Dermis blood vessel endothelial cell (primary cell): ENCODE measurements around the gene TMBIM1. TPM values are rescaled to one million over a fixed set of nuclear protein-coding genes. Genes with fewer than 3 reads are reported as not detected.
"Not testable (repeated sequence)": the region's sequence is repeated elsewhere in the genome, so short reads cannot be mapped to it uniquely, and the experiment has no call there.

ENCODE experiments used
- DNase-seq: peaks from one replicate; pipeline ENCODE4 v3.0.0; 2010
- total RNA-seq: library from RNA; depleted of rRNA; stranded (reverse); fragments of >200 nt; gene quantifications from 2 replicates; pipeline ENCODE4 v1.2.3, GENCODE V29; 2014

TMBIM1 gene
- total RNA-seq, 1 donor from 2014 or later: 134 TPM

DNA sequence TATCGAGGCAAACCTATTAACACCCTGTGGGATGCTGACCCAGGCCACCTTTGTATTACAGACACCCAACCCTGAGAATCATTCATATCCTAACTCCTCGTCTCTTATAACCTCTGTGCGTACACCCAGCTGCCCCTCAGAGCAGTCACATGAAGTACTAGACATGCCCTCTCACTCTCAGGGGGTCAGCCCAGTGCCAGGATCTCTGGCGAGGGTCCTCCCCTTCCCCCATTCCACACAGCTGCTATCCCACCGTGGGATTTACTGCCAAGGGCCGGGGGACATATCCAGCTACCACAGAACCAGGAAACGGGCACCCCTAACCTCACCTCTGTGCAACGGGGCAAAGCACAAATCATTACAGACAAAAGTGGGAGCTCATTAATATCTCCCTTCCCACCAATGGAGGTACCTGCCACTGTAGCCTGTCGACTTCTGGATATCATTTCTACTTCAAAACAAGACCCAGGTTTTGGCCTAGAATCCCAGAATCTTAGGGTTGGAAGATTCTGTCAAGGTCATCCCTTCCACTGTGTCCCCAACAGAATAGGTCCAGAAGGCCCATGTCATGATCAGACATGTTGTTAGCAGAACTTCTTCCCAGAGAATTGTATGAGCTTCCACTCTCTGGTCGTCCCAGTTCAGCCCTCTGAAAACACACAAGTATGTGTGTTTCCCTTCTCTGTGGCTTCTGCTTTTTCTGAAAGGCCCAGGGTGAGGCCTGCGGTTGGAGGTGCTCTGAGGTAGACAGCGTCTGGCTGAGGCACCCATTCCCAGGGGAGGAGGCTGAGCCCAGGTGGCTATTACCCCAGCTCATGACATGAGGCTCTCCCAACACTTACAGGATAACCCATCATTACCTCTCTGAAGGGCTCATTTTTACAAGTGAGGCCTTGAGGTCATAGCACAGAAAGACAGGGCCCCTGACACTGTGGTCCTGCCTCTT lies 1.7 kb downstream of the TMBIM1 start:
- DNase-seq: no peak

DNA sequence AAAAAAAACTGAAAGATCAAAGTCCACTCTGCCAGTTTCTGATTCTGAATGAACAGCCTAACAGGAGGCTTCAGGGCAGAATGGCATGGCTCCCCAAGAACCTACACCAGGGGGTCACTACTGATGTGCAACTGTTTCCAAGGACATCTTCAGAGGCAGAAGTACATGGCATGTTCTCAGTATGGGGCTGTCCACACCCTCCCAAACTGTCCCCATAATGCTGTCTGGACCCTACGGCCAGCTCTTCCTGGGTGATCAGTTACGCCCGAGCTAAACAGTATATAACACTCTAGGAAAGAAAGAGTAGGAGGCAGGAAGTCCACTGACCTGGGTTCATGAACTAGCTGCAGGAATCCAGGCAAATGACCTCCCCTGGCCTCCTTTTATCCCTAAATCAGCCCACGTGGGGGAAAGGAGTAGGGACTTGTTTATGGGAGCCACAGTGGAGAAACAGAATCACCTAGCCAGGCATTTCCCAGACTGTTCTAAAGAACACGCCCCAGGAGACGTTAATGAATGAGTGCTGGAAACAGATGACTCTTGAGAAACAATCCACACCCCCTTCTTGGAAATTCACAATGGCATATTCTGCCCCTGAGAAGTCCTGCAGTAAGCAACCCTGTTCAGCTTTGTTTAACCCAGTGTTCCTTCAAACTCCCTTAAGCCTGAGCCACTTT lies 2.5 kb downstream of the TMBIM1 start:
- peak; percentile 67 for DNase-seq

DNA sequence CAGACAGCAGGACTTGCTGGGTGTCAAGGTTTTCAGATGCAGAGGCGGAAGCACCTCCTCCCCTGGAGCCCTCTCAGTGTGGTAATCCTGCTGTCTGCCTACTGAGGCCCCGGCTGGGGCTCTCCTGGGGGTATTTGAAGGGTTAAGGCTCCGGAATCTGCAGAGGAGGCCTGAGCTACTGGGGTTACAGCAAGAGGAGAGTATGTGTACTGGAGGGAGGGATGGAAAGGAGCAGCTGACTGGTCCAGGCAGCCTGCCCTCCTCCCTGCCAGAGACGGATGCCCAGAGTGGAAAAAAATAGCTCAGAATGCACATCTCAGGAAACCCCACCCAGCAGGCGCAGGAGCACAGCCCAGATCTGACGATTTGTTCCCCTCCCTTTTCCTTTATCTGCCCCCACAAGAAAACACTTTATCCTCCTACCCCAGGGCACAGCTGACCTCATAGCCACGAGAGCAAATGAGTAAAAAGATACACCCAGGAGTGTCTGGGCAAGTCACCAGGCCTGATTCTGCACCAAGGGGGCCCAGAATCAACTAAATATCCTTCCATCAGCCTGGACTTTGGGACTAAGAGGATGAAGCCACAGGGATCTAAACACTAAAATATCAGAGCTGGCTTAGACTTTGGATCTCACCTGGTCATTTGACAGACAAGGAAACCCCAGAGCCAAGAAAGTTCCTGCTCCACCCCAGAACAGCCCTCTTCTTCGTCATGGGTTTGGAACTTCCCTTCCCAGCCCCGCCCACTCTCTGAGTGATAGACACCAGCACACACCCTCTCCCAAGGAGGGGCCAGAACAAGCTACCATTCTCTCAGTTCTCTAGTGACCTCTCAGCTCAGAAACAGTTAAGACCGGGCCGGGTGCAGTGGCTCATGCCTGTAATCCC lies 5.5 kb downstream of the TMBIM1 start:
- peak; percentile 96 for DNase-seq

DNA sequence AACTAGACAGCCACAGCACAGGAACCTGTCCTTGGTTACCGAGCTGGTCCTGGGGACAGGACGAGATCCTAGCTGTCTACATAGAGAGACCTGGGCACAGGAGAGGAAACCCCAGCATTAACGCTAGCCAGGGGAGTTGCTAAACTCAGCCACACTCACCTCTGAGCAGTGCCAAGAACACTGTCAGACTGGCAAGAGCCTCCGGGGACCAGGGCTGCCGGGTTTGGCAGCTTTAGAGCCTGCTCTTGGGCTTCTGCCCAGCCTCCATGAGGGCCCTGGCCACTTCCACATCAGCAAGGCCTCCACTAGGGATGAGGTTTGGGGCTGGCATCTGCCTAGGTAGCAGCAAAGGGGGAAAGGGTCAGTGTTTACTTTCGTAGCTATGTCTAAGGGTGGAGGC lies 6.7 kb downstream of the TMBIM1 start:
- peak; percentile 37 for DNase-seq

DNA sequence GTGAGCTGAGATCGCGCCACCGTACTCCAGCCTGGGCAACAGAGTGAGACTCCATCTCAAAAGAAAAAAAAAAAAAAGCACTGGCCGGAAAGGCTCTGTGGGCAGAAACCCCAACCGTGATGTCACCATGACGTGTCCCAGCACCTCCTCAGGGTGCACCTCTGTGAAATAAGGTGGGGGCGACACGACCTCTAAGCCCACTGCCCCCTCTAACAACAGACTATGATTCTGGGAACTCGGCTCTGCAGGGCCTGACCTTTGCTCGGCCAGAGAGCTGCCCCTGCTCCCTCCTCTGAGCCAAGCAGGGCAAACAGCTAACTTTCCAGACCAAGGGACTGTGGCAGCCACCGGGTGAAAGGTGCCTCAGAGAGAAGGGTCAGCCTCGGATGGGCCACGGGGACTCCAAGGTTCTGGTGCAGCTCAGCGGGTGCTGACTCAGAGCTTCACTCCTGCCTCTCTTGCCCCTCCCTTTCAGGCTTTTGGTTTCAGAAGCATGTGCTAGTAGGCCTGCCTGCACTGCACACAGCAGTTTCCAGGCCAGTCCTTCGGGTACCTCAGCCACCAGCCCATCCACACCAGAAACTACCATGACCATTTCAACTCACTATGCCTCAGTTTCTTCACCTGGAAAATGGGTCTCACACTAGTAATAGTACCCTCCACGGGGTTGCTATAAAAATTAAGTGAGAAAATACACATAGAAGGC lies 8.0 kb downstream of the TMBIM1 start:
- peak; percentile 43 for DNase-seq

DNA sequence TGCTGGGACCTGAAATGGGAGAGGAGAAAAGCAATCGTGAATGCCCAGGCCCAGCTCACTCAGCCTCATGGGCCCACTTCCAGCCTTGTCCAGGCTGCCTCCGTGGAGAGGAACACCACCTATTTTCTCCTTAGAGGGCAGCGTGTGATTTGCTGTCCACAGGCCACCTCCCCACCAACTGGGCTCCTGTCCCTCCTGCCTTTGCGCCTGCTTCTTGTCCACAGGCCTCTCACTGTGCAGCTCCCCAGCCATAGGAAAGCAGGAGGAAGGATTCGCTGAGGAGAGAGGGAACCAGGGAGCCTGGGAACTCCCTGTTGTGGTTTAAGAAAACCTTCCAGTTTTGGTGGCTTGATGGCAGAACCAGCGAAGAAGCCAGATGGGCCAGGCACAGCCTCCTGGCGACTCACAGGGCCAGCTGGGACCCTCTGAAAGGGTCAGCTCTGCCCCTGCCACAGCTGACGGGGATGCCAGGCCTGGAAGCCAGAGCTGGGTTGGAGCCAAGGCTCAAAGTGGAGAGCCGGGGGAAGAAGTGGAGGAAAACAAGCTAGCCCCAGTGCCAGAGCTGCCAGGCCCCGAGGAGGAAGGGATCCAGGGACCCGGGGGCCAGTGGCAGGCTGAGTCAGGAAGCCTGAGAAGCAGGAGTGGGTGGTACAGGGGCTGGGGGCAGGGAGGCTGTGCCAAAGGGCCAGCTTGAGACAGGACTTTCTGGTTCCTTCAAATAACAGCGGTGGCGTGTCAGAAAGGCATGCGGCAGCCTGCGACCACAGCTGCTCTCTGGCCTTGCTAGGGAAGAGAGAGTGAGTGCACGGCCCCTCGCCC lies 9.9 kb downstream of the TMBIM1 start:
- DNase-seq: no peak

DNA sequence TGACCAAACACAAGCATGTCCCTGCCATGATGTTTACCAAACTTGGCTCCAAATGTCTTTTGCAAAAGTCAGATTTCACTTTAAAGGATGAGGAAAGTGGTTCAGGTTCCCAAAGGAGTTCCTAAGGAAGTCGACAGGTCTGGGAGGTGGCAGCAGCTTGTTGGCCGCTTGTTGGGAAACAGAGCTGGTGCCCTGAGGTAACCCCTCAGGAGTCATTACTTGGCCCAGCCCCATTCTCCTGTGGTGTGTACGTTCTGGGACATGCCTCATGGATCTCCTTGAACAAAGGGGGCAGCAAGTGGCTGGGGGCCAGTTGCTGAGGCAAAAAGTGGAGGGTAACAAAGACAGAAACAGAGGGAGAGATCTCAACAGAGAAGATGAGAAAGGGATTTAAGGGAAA lies 10.9 kb downstream of the TMBIM1 start:
- DNase-seq: no peak

DNA sequence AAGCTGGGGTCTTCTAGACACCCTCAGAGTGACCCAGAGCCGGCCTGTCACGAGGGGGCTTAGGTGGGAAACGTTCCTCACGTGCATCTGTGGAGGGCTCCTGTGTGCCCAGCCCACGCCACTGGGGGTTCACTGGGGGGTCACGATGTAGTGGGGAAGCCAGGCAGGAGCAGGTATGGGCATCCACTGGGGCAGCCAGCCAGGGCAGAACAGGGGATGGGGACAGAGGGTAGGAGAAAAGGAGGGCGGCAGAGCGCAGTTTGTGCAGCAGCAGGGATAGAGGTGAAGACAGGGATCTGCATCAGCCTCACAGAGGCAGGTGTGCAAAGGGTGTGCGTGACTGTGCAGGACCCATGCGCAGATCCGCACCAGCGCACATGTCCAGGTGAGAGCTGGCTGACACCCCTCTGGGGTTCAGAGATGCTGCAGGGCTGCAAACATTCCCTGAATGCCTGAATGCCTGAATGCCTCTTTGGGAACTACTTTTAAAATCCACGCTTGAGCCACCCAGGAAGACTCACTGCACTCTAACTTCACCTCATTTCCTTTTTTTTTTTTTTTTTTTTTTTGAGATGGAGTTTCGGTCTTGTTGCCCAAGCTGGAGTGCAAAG lies 11.9 kb downstream of the TMBIM1 start:
- DNase-seq: no peak

DNA sequence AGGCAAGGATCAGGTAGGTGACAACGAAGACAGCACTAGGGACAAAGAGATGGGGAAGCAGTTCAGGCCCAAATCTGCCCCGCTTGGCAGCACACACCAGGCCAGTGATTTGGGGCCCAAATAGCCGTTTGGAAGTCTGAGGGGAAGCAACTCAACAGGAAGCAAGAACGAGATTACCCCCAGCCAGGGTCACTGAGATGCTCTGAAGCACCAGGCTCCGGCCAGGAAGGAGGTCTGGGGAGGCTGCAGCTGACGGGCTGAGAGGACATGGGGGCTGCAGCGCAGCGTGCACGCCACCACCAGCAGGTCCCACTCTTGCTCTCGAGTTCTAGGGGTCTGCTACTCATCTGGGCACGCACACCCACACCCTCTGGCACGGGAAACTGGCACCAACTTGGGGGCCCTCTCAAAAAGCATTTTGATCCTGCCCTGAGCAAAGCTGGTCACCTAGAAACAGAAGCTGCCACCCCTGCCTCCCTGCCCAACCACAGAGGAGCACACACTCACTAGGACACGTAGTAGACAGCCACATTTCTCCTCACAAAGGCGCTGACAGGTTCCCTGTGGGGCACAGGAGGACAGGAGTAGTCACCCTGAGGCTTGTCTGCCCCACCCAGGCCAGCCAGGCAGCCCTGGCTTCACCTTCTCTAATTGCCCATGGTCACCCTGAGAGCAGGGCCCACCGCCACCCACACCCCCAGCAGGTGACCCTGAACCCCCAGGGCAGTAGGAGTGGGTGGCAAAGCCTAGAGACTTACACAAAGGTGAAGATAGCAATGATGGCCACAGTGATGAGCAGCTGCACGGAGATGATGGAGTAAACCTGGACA lies 13.6 kb downstream of the TMBIM1 start:
- DNase-seq: no peak

DNA sequence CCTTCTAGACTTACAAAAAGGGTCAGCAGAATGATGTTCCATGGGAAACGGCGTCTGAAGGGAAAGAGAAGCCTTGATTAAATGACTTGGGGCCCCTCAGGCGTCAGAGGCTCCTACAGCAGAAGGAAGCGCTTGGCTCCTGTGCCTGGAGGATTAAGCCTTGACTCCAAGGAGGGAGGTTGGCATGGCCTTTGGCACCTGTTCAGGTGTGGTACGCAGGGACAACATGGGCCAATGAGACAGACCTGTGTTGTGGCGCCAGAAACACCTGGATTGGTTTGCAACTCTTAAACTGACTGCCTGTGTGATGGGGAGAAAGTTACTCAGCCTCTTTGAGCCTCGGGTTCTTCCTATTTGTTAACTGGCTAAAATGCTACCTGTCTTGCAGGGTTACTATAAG lies 14.4 kb downstream of the TMBIM1 start:
- no peak for DNase-seq

DNA sequence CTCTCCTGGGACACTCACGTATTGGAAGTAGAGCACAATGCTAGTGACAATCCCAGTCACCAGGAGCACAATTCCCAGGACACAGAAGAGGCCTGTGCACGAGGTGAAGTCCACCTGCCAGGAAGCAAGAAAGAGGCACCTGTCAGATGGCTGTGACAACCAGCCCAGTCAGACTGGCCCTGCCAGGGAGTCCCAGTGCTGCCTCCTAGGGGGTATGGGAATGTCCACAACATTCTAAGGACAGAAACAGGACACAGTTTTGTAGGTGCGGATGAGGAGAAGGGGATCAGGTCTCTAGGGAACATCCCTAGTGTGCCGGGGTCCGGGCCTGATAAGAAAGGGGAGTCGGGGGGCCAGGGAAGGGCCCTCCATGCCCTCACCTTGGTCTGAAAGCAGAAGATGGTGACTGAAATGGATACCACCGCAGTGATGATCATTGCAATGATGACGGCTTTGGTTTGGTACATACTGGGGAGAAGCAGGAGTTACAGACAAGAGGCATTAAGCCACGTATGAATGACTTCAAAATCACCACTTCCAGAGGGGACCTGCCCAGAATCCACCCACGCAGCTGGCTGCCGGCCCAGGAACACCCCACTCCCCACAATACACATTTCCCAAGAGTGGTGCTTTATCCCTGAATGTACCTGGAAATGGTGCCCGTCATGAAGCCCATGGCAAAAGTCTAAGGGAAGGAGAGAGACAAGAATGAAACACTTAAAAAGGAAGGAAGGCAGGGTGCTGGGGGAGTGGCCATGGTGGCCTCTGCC lies 15.1 kb downstream of the TMBIM1 start:
- DNase-seq: no peak

DNA sequence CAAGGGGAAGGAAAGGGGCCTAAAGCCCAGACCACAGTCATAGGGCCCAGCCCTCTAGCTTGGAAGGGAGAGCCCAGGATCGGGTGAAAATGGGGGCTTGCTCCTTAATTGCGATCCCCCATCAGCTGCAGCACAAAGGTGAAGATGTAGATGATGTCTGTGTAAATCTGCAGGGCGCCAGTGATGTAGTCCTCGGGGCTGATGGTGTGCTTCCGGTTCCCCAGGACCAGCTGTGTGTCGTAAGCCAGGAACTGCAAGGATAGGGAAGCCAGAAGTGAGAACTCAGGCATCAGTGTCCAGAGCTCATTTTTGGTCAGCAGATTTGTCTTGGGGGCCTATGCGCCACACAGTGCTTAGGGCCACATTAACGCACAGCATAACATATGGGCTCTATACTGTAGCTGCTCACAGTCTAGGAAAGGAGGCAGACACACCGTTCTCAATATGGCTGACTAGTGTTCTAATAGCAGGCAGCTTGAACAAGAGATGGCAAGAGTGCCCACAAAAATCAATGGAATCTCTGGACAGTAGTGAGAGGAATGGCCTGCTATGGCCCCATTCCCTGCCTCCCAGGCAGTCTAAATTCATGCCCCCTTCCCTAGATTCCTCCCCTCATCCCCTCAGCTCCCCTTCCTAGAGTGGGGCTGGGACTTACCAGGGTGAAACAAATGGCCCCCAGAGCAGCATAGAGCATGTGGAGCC lies 16.8 kb downstream of the TMBIM1 start:
- no peak for DNase-seq

DNA sequence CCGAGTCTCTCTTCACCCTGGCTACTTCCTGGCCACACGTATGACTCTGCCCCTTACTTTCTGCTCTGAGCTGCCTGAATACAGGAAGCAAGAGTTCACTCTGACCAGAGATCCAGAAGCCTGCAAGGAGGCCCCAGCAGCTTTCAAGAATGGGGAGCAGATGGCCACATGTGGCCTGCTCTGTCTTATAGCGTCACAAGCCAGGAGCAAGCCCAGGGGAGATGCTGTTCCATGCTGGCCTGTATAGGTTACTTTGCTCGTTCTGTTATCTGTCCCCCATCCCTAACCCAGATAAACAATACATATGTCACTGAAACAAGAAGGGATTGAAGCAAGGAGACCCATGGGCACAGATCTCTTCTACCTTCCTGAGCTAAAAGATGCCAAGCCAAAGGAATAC lies 17.7 kb downstream of the TMBIM1 start:
- DNase-seq: no peak

DNA sequence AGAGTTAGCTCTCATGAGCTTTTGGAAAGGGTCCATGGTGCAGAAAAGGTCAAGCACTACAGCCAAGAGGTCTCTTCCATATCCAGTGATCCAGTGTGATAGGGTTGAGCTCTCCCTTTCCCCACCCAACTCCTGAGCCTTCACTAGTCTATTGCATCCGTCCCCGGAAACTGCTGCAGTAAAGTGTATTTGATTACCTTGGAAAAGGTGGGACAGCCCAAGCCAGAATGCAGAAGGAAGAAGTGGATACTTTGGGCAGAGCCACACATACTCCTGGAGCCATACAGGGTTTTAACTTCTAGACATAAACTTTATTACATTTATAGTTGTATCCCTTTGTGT lies 18.4 kb downstream of the TMBIM1 start:
- DNase-seq: no peak

DNA sequence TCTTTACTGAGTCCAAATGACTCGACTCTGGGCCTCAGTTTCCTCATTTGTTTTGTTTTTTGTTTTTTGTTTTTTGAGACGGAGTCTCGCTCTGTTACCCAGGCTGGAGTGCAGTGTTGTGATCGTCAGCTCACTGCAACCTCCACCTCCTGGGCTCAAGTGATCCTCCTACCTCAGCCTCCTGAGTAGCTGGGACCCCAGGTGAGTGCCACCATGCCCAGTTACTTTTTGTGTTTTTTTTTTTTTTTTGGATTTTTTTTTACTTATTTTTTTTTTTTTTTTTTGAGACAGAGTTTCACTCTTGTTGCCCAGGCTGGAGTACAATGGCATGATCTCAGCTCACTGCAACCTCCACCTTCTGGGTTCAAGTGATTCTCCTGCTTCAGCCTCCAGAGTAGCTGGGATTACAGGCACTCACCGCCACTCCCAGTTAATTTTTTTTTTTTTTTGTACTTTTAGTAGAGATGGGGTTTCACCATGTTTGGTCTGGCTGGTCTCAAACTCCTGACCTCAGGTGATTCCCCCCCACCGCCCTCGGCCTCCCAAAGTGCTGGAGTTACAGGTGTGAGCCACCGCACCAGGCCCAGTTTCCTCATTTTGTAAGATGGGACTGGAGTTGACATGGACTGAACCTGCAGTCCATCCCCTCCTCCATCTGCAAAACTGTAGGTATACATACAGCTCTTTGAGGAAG lies 18.9 kb downstream of the TMBIM1 start:
- DNase-seq: not testable (repeated sequence)

DNA sequence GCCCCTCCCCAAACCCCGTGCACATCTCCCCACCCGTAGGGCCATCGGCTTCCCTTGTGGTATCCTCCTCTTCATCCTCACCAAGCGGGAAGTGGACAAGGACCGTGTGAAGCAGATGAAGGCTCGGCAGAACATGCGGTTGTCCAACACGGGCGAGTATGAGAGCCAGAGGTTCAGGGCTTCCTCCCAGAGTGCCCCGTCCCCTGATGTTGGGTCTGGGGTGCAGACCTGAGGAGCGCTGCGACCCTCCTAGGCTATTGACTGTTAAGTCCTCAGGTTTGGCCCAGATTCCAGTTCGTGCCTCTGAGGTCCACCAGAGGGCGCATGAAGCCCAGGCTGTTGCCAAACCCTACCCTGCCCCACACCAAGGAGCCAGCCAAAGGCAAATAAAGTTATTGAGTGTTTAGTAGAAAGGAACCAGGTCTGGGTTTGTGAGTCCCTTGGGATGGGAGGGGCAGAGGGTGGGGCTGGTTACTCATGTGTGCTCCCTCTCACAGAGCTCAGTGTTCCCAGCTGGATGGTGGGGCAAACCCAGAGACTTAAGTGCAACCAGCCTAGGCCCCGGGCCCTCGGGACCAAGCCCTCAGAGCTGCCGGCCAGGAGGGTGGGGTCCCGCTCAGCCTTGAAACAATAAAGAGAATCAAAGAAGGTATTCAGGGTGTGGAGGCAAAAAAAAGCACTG lies 19.6 kb downstream of the TMBIM1 start:
- peak; percentile 93 for DNase-seq

DNA sequence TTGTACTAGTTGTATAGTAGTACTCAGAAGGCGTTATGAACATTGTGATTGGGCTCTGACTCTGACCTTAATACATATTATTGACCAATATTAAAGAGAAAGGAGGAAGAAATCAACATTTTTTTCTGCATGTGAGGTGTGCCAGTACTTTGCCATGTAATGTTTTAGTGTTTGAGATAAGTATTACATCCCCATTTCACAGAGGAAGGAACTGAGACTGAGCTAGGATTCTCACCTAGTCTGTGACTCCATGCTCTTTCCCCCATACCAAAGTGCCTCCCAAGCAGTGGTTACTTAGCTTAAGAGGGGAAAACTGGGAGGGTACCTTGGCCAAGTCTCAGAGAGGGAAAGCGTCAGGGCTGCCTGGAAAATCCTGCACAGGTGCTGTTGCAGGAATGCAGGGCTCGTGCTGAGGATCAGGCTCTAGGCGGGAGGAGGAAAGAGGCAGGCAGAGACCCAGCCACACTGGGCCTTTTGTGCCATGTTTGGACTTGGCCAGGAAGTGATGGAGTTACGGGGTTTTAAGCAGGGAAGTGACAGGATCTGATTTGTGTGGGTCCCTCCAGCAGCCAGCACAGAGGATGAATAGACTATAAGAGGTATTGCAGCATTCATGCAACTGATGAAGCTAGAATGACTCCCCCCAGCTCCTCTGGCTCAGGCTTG lies 20.3 kb downstream of the TMBIM1 start:
- no peak for DNase-seq
